ENCODE data around the gene SLC19A3.
"Not testable (repeated sequence)": the region's sequence is repeated elsewhere in the genome, so short reads cannot be mapped to it uniquely, and the experiment has no call there.

The SLC19A3 gene

DNA sequence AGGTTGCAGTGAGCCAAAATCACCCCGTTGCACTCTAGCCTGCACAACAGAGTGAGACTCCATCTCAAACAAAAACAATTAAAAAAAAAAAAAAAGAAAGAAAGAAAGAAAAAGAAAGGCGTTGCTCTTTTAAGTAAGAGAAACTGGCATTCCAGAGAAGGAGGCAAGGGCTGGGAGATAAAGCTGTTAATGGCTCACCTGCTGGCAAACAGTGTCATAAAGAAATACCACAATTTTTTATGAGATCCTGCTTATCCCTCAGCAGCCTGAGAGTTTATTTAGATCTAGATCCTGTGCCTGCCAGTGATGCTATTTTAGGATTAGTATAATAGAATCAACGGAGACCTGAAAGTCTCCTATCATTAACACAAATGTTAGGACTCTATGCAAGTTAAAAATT, 16.3 kb downstream of the SLC19A3 start:
- DNase-seq = no peak

- DNase-seq = no peak
These were observed 20.7 kb downstream of the SLC19A3 start for GRCh38 chr2:227696990-227697679.

DNA sequence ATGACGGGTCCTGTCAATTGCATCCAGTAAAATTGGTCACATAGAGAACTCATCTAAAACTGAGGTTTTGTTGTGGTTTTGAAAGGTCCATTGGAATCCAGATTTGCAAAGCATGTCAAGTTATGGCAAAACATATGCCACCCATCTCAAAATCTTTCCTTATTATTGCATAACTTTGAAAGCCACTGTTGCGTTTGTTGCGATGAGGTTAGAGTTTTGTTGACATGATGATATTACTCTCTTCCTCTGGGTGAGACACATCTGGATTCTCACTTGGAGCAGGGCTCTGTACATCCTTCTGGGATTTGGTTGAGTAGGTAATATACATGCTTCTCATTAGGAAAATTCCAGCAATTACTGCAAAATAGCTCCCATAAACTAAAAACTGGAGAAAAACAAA, 30.6 kb downstream of the SLC19A3 start:
- no peak for DNase-seq

- no peak for DNase-seq
These were observed 33.6 kb downstream of the SLC19A3 start for GRCh38 chr2:227684258-227684657.

GRCh38 chr2:227677928-227678327, 39.9 kb downstream of the SLC19A3 start:
- DNase-seq = no peak

DNA sequence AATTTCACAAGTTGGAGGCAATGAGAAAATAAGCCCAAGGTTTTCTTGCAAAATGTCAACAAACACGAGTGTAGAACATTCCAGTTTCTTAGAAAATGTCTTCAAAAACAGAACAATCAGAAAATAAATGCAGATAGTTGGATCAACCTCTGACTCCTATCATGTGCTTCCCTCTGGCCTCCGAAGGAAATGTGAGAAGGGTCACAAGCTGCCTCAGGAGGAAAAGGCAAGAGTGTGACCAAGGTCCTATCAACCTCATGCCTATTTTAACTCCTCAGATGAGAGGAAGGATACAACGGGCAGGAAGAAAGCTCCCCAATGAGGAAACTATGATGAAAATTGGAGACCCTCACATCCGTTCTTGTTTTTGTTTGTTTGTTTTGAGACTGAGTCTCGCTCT, 43.3 kb downstream of the SLC19A3 start:
- DNase-seq = no peak

DNA sequence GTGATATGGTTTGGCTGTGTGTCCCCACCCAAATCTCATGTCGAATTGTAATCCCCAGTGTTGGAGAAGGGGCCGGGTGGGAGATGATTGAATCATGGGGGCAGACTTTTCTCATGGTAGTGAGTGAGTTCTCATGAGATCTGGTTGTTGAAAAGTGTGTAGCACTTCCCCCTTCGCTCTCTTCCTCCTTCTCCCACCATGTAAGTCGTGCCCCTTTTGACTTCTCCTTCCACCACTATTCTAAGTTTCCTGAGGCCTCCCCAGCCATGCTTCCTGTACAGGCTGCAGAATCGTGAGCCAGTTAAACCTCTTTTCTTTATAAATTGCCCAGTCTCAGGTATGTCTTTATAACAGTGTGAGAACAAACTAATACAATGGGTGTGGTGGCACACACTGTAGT, 44.2 kb downstream of the SLC19A3 start:
- DNase-seq = not testable (repeated sequence)

- no peak for DNase-seq
These were observed 46.5 kb downstream of the SLC19A3 start for GRCh38 chr2:227671170-227671905.

DNA sequence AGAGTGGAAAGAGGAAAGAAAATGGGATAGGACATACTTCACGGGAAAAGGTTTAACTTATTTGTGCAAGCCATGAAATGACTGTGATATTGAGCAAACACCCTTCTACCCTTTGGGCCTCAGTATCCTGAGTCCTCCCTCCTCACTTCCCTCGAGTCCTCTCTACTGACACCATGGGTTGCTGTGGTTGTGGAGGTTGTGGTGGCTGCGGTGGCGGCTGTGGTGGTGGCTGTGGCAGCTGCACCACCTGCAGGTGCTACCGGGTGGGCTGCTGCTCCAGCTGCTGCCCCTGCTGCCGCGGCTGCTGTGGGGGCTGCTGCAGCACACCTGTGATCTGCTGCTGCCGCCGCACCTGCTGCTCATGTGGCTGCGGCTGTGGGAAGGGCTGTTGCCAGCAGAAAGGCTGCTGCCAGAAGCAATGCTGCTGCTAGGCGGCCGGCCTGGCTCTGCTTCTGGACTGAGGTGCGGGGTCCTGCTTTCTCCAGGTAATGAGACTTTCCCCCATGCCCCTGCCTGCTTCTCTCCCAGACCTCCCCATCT, 51.1 kb downstream of the SLC19A3 start, which contains the start of gene SCYGR5:
SCYGR5 (plus strand) TSS at position 174 of the 540 bp plus-strand sequence; CDS start at position 174, 0 bp downstream.
- not testable (repeated sequence) for DNase-seq

GRCh38 chr2:227665189-227665940, 52.5 kb downstream of the SLC19A3 start:
- no peak for DNase-seq

GRCh38 chr2:227661827-227662226, 56.0 kb downstream of the SLC19A3 start:
- DNase-seq = no peak

DNA sequence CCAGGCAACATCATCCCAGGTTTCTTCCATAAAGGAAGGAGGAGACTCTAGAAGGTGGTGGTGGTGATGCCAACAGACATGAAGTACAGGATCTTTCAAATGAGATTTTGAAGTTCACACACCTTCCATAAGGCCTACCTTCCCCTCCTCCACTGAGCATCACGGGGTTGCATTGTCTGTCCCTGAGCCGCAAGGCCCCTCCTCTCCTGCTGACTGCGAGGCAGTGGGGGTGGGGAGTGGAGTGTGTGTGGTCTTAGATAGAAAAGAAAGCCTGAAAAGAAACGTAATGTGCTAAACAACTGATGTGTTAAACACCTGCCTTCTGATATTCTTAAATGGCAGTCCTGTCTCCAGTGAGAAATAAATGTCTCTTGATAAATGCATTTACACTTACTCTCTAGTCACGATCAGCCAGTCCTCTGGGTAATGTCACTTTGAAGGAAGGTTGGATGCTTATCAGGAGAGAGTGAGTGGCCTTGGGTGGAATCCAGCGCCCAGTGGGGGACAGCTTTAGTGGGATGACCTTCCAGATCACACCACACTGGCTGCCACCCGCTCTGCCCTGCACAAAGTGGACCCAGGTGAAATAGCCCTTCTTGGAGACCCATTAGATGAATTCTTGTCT, 56.7 kb downstream of the SLC19A3 start:
- no peak for DNase-seq

DNA sequence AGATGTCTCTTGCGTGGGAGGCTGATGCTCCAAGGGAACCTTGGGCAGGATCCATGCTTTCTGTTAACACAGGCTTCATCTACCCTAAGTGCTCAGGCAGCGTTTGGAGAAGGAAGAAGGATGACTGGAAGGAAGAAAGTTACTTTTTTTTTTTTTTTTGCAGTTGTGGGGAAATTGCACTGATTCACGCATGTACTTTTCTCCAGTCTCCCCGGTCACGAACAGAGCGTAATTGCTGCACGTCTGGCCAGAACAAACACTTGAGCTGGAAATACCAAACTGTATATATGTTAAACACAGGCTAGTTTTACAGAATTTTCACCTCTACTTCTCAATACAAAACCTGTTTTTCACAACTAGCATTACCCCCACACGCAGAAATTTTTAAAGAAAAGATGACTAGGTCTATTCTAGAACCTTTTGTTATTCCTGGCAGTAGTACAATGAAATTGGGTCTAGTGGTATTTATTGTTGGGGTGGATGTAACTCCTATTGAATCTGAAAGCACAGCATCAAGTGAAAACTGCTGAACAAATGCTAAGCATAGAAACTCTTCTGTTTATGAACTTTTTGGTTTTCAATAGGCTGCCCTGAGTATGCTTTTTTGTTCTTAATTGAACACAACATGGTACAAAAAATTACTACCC, 60.5 kb downstream of the SLC19A3 start:
- no peak for DNase-seq

DNA sequence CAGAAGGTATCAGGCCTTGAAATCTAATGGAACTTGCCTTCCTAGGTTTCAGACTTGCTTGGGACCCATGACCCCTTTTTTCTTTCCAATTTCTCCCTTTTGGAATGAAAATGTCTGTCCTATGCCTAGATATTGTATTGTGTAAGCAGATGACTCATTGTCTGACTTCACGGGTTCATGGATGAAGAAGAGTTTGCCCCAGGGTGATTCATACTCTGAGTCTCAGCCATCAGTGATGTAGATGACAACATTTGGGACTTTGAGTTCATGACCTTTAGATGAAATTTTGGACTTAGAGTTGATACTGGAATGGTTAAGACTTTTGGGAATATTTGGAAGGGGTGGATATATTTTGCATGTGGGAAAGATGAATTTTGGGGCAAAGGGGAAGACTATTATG, 62.4 kb downstream of the SLC19A3 start:
- no peak for DNase-seq

DNA sequence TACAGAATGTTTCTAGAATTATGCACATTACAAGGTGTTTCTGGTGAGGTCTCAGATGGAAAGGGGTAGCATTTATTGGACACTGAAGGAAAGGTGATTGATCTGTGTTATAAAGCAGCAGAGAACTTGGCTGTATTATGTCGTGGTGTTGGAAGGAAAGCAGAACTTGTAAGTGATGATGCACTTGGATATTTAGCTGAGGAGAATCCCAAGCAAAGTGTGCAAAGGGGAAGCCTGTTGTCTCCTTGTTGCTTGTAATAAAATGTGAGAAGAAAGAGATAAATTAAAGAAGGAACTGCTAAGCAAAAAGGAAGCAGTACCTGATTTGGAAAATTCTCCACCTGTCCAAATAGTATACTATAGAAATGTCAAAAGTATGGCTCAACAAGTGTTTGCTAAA, 63.4 kb downstream of the SLC19A3 start:
- DNase-seq = no peak

DNA sequence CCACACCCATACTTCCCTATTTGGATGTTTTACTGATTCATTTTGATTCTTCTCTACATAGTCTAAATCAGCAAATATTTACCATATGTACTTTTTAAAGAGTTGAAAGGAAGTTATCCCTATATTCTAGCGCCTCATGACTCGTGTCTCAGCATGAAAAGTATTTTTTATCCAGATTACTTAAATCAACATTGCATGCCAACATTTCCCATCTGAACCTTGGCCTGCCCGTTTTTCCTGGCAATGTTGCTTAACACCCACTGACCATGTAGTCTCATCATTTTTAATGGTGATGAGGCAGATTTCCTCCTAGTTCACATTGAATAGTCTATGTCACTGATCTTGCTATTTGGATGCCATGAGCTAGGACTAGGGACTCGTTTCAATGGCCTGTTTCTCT, 64.4 kb downstream of the SLC19A3 start:
- no peak for DNase-seq

DNA sequence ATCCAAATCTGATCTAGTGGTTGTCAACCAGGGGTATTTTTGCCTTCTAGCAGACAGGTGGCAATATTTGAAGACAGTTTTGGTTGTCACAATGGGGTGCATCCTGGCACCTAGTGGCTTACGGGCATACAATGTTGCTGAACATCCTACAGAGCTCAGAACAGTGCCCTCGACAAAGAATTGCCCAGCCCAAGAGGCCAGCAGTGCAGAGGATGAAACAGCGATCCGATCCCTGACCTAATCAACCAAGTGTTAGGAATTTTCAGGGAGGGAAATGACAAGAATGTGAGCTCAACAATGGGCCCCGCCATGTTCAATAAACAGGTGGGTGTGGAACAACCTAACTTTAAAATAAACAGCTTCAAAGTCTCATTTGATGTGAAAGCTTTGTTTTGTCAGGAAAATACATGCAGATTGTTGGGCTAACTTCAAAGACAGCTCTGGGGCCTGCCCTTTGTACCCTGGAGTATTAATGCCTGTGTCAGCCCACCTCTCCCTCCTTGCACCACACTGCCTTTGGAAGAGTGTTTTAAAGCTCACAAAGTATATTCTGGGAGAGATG, 73.8 kb downstream of the SLC19A3 start:
- no peak for DNase-seq

- no peak for DNase-seq
These were observed 75.2 kb downstream of the SLC19A3 start for GRCh38 chr2:227642656-227643055.

- no peak for DNase-seq
These were observed 83.6 kb downstream of the SLC19A3 start for GRCh38 chr2:227634201-227634600.
